ENCODE measurements around the gene UBB. TPM values are rescaled to one million over a fixed set of nuclear protein-coding genes. Genes with fewer than 3 reads are reported as not detected.

UBB gene
- total RNA-seq, 2 experiments from 2014 or later = 1,291 to 2,854 TPM

- peaks cover 3% of the 10 kb centered on the region for H3K4me1 ChIP-seq (ENCODE audit: insufficient read depth, low read length, poor library complexity, severe bottlenecking)
- no peak overlapping the region for H3K4me3 ChIP-seq (ENCODE audit: low read depth, low read length, poor library complexity, severe bottlenecking)
- no TSS peak for BruUV-seq (replicated peaks)
- no peaks in the 10 kb centered on the region for H3K36me3 ChIP-seq (ENCODE audit: insufficient read depth, low read length)
- POLR2A ChIA-PET = interaction anchor here (1.4 kb wide), 1 partner anchor 13 kb away, joined by 5 read pairs; no protein-coding TSS in a partner anchor
- no peak overlapping the region for H3K4me2 ChIP-seq (ENCODE audit: low read length)
- no peaks in the 10 kb centered on the region for H4K20me1 ChIP-seq (ENCODE audit: insufficient read depth, low read length)
- DNase-seq (ENCODE audit: low spot score) = no peak
- H2AFZ ChIP-seq (ENCODE audit: low read length) = peak overlapping the region; percentile 1; the same call in 1 of the 2 replicates
- intact Hi-C loops (cut with micrococcal nuclease; ENCODE audit: unreplicated experiment) = no loop called here
- TF ChIP-seq EZH2phosphoT487 (IDR thresholded peaks at IDR 0.05; ENCODE audit: borderline replicate concordance, low read depth, low read length) (no peak), CTCF (conservative IDR thresholded peaks at IDR 0.05; ENCODE audit: low read length) (no peak)
- CTCF ChIA-PET (ENCODE audit: unreplicated experiment) = interaction anchor here (1.1 to 1.4 kb wide), 2 partner anchors 51 to 74 kb away, joined by 3 to 9 read pairs; partner anchors contain the start of gene TRPV2
- H3K9me2 ChIP-seq (ENCODE audit: insufficient read depth, low read length) = no peaks in the 10 kb centered on the region
- H3K27ac ChIP-seq (ENCODE audit: low read depth, low read length, poor library complexity, severe bottlenecking) = no peak overlapping the region
- H3K9me3 ChIP-seq (ENCODE audit: low read length) = no peaks in the 10 kb centered on the region
- no peaks in the 10 kb centered on the region for H3K79me2 ChIP-seq (ENCODE audit: insufficient read depth, low read depth, low read length)
Observed at GRCh38 chr17:16364625-16365024, 16.3 kb upstream of the UBB start.

- H3K36me3 ChIP-seq (ENCODE audit: insufficient read depth, low read length) = no peaks in the 10 kb centered on the region
- TF ChIP-seq CTCF (conservative IDR thresholded peaks at IDR 0.05; ENCODE audit: low read length) = no peak
- no peak for TF ChIP-seq EZH2phosphoT487 (IDR thresholded peaks at IDR 0.05; ENCODE audit: borderline replicate concordance, low read depth, low read length)
- H3K4me2 ChIP-seq (ENCODE audit: low read length) = no peak overlapping the region
- no TSS peak for BruUV-seq (replicated peaks)
- no peaks in the 10 kb centered on the region for H4K20me1 ChIP-seq (ENCODE audit: insufficient read depth, low read length)
- POLR2A ChIA-PET = no interaction called here
- H3K79me2 ChIP-seq (ENCODE audit: insufficient read depth, low read depth, low read length) = no peaks in the 10 kb centered on the region
- H3K4me1 ChIP-seq (ENCODE audit: insufficient read depth, low read length, poor library complexity, severe bottlenecking) = no peaks in the 10 kb centered on the region
- H3K9me2 ChIP-seq (ENCODE audit: insufficient read depth, low read length) = no peaks in the 10 kb centered on the region
- no peak for DNase-seq (ENCODE audit: low spot score)
- intact Hi-C loops (cut with micrococcal nuclease; ENCODE audit: unreplicated experiment) = no loop called here
- H3K27ac ChIP-seq (ENCODE audit: low read depth, low read length, poor library complexity, severe bottlenecking) = no peak overlapping the region
- CTCF ChIA-PET (ENCODE audit: unreplicated experiment) = no interaction called here
- no peak overlapping the region for H3K4me3 ChIP-seq (ENCODE audit: low read depth, low read length, poor library complexity, severe bottlenecking)
- H2AFZ ChIP-seq (ENCODE audit: low read length) = no peak overlapping the region
- no peaks in the 10 kb centered on the region for H3K9me3 ChIP-seq (ENCODE audit: low read length)
Observed at GRCh38 chr17:16371742-16372141, 9.1 kb upstream of the UBB start.

- Histone ChIP-seq H3K79me2 (ENCODE audit: insufficient read depth, low read depth, low read length) (no peaks in the 10 kb centered on the region), H3K27ac (ENCODE audit: low read depth, low read length, poor library complexity, severe bottlenecking) (no peak overlapping the region), H2AFZ (ENCODE audit: low read length) (no peak overlapping the region), H3K4me3 (ENCODE audit: low read depth, low read length, poor library complexity, severe bottlenecking) (no peak overlapping the region), H3K9me3 (ENCODE audit: low read length) (no peaks in the 10 kb centered on the region), H3K36me3 (ENCODE audit: insufficient read depth, low read length) (no peaks in the 10 kb centered on the region), H3K4me2 (ENCODE audit: low read length) (no peak overlapping the region), H3K9me2 (ENCODE audit: insufficient read depth, low read length) (no peaks in the 10 kb centered on the region), H3K4me1 (ENCODE audit: insufficient read depth, low read length, poor library complexity, severe bottlenecking) (no peaks in the 10 kb centered on the region), H4K20me1 (ENCODE audit: insufficient read depth, low read length) (no peaks in the 10 kb centered on the region)
- intact Hi-C loops (cut with micrococcal nuclease; ENCODE audit: unreplicated experiment) = no loop called here
- ChIA-PET POLR2A (interaction anchor here (0.5 to 1.3 kb wide), 3 partner anchors 9 to 27 kb away, joined by 3 read pairs; no protein-coding TSS in a partner anchor), CTCF (ENCODE audit: unreplicated experiment) (no interaction called here)
- no peak for TF ChIP-seq EZH2phosphoT487 (IDR thresholded peaks at IDR 0.05; ENCODE audit: borderline replicate concordance, low read depth, low read length)
- no peak for TF ChIP-seq CTCF (conservative IDR thresholded peaks at IDR 0.05; ENCODE audit: low read length)
- DNase-seq (ENCODE audit: low spot score) = no peak
- no TSS peak for BruUV-seq (replicated peaks)
Observed at GRCh38 chr17:16374146-16374938, 6.5 kb upstream of the UBB start.
